PC-9 (cell line): Measurements from ENCODE around the gene PTTG1IP2.

Experiments used
- EZH2 ChIP-seq: fragments of 200-600 bp; sonication (generic); IDR thresholded peaks from 2 replicates; pipeline ENCODE4 v1.8.0; 2017; ENCODE audit warnings: antibody characterized with exemption, low read depth
- TF ChIP-seq, protein P1 (sequence below): fragments of 200-600 bp; sonication (generic); conservative IDR thresholded peaks from 2 replicates; pipeline ENCODE4 v1.6.1; 2017; ENCODE audit warnings: mixed run types, antibody characterized with exemption, mild to moderate bottlenecking, moderate library complexity

DNA sequence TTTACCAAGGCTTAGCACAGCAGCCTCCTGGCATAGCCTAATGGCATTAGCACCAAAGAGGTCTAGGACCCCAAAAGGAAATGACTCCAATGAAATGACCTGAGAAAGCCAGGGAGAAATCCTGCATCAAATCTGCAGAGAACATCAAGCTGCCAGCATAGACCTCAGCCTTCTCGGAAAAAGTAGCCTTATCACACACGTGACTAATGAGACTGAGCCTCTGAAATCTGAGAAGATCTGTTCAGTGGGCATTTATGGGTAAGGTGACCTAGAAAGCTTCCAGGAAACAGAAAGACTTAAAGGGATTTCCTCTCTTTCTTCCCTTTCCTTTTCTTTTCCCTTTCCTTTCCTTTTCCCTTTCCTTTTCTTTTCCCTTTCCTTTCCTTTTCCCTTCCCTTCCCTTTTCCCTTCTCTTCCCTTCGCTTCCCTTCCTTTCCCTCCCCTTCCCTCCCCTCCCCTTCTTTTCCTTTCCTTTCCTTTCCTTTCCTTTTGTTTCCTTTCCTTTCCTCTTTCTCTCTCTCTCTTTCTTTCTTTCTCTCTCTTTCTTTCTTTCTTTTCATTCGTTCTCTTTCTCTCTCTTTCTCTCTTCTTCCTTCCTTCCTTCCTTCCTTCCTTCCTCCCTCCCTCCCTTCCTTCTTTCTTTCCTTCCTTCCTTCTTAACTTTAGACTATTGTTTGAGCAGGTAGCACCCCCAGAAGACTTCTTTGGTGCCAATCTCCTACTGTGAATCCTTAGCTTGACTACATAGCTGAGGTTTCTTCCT is 23.1 kb upstream of the PTTG1IP2 start:
- no peak for TF ChIP-seq EZH2
- TF ChIP-seq, protein P1, sequence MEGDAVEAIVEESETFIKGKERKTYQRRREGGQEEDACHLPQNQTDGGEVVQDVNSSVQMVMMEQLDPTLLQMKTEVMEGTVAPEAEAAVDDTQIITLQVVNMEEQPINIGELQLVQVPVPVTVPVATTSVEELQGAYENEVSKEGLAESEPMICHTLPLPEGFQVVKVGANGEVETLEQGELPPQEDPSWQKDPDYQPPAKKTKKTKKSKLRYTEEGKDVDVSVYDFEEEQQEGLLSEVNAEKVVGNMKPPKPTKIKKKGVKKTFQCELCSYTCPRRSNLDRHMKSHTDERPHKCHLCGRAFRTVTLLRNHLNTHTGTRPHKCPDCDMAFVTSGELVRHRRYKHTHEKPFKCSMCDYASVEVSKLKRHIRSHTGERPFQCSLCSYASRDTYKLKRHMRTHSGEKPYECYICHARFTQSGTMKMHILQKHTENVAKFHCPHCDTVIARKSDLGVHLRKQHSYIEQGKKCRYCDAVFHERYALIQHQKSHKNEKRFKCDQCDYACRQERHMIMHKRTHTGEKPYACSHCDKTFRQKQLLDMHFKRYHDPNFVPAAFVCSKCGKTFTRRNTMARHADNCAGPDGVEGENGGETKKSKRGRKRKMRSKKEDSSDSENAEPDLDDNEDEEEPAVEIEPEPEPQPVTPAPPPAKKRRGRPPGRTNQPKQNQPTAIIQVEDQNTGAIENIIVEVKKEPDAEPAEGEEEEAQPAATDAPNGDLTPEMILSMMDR, result no peak
